GM18867 (cell line): ENCODE results near the gene GATM.

Experiments used
- ATAC-seq: cut with Tn5 transposase; IDR thresholded peaks from one replicate; pipeline ENCODE4 v1.9.1; 2021; ENCODE audit warnings: mild to moderate bottlenecking, moderate library complexity; ENCODE audit not compliant: unreplicated experiment

GATM gene, protein sequence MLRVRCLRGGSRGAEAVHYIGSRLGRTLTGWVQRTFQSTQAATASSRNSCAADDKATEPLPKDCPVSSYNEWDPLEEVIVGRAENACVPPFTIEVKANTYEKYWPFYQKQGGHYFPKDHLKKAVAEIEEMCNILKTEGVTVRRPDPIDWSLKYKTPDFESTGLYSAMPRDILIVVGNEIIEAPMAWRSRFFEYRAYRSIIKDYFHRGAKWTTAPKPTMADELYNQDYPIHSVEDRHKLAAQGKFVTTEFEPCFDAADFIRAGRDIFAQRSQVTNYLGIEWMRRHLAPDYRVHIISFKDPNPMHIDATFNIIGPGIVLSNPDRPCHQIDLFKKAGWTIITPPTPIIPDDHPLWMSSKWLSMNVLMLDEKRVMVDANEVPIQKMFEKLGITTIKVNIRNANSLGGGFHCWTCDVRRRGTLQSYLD

GRCh38 chr15:45378149-45378912, at the start of gene GATM:
GATM (minus strand) TSS chr15:45378544; CDS start chr15:45378453, 91 bp downstream.
- peak; percentile 87 for ATAC-seq

DNA sequence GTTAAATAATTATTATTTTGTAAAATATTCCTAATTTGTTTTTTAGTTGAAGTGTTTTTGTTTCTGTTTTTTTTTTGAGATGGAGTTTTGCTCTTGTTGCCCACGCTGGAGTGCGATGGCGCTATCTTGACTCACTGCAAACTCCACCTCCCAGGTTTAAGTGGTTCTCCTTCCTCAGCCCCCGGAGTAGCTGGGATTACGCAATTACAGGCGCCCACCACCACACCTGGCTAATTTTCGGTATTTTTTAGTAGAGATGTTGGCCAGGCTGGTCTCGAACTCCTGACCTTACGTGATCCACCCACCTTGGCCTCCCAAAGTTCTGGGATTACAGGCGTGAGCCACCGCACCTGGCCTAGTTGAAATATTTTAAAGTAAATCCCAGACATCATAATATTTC, 48.7 kb upstream of the GATM start:
- ATAC-seq, result no peak

DNA sequence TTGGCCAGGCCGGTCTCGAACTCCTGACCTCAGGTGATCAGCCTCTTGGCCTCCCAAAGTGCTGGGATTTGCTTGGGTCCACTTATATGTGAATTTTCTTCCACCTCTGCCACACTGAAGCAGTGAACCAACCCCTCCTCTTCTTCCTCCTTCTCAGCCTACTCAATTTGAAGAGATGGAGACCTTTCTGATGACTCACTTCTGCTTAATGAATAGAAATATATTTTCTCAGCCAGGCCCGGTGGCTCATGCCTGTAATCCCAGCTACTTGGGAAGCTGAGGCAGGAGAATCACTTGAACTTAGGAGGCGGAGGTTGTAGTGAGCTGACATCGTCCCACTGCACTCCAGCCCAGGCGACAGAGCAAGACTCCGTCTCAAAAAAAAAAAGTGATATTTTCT, 46.8 kb upstream of the GATM start:
- ATAC-seq, result no peak

DNA sequence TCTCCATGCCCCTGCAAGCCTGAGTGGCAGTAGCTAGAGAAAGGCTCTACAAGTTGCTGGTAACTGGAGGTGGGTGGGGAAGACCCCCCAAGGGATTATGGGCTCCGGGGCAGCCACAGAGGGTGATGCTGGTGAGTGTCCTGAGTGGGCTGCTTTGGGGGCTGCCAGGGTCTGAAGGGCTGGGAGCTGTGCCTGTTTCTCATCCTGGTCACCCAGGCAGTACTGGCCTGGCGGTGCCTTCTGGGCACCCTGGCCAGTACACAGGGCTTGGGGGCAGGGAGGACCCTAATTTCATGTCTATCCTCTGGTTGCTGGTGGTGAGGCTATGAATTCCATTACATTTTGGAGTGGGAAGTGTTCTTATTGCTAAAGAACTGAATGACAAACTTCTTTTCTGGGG, 46.1 kb upstream of the GATM start:
- ATAC-seq, result no peak

GRCh38 chr15:45417303-45417950, 39.1 kb upstream of the GATM start:
- no peak for ATAC-seq

DNA sequence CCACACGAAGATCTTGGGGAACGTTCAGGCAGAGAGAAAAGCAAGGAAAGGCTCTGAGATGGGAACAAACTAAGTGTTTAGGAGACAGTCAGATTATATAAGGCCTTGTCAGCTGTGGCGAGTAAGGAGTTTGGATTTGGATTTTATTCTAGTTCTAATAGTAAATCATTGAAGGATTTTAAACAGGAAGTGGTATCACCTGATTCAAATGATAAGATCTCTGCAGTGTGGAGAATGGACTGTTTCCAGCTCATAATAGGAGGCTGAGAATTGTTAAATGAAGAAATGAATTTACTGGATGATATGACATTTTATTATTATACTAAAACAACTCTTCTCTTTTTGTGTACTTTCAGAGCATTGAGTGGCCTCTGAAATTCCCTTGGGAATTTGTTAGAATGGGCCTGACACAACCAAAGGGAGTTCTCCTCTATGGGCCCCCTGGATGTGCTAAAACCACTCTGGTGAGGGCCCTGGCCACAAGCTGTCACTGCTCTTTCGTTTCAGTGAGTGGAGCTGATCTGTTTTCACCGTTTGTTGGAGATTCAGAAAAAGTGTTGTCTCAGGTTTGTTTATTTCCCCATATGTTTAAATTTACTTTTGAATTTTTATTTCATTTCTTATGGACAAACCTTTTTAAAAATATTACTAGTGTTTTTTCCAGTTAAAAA, 36.0 kb upstream of the GATM start:
- ATAC-seq, result no peak

- no peak for ATAC-seq
Measured at GRCh38 chr15:45409596-45409995, 31.3 kb upstream of the GATM start.

DNA sequence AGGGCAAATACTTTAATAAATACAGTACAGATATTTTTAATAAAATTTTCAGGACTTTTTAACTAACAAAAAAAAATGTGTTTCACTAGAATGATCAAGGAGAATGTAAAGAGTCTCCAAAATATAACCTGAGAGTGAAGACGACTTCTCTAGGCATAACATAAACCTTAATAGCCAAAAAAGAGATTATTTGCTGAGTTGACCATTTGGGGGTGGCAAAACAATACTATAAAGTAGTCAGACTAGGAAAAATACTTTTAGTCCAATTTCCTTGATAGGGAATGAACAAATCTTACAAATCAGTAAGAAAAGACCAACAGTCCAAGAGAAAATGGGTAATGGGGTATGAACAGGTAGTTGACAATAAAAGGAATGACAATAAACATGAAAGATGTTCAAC, 29.4 kb upstream of the GATM start:
- no peak for ATAC-seq

GRCh38 chr15:45402955-45403877, 24.9 kb upstream of the GATM start:
- peak; percentile 30 for ATAC-seq

DNA sequence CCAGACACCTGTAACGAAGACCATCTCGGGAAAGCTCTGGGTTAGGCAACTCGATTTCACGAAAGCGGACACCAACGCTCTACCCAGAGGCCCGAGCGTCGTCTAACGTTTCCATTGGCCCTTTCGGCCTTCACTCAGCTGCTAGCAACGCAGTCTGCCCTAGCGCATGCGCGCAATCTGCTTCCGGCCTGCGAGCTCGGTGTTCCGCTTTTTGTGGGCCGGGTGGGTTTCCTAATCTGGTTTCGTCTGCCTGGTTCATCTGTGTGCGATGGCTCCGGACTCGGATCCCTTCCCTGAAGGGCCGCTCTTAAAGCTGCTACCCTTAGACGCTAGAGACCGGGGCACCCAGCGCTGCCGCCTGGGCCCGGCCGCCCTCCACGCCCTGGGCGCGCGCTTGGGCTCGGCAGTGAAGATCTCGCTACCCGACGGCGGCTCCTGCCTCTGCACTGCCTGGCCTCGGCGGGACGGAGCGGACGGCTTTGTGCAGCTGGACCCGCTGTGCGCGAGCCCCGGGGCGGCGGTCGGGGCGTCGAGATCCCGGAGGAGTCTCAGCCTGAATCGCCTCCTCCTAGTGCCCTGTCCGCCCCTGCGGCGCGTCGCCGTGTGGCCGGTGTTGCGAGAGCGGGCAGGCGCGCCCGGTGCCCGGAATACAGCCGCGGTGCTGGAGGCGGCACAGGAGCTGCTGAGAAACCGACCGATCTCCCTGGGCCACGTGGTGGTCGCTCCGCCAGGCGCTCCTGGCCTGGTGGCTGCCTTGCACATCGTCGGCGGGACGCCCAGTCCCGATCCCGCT, 24.0 kb upstream of the GATM start:
- ATAC-seq, result peak; percentile 82

GRCh38 chr15:45401665-45402161, 23.4 kb upstream of the GATM start:
- peak; percentile 4 for ATAC-seq

DNA sequence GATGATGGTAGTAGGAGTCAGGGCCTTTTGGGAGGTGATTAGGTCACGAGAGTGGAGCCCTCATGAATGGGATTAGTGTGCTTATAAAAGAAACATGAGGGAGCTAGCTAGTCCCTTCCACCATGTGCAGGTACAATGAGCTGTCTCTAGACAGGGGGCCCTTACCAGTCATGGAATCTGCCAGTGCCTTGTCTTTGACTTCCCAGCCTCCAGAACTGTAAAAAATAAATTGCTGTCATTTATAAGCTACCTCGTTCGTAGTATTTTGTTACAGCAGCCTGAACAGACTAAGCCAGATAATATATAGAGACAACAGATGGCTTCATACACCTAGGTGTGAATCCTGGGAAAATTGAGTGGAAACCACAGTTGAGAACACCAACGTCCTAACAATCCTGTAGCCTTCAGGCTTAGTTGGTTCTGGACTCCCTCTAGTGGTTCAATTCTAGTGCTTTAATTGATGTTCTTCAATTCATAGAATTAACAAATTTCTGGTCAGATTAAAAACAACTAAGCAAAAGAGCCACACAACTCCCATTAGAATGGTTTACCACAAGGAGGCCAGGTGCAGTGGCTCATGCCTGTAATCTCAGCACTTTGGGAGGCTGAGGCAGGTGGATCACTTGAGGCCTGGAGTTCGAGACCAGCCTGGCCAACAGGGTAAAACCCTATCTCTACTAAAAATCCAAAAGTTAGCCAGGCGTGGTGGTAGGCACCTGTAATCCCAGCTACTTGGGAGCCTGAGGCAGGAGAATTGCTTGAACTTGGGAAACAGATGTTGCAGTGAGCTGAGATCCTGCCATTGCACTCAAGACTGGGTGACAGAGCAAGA, 21.3 kb upstream of the GATM start:
- ATAC-seq, result no peak

GRCh38 chr15:45397116-45397665, 18.8 kb upstream of the GATM start:
- no peak for ATAC-seq

DNA sequence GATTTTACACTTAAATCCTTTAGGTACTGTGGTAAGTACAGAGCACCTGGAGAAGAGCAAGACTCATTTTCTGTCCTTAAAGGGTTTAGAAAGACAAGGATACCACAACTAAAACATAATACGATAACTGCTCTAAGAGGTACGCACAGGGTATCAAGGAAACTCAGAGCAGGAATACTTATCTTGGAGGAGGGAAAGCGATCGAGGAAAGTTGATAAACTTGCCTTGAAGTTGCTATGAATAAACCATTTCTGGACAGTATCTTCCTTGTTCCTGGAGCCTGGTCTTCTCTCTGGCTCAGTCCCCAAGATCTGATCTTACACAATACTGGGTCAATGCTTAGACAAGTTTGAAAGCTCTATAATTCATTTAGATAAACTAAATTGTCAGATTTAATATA, 17.6 kb upstream of the GATM start:
- ATAC-seq, result no peak

GRCh38 chr15:45394681-45395080, 16.3 kb upstream of the GATM start:
- ATAC-seq, result no peak

DNA sequence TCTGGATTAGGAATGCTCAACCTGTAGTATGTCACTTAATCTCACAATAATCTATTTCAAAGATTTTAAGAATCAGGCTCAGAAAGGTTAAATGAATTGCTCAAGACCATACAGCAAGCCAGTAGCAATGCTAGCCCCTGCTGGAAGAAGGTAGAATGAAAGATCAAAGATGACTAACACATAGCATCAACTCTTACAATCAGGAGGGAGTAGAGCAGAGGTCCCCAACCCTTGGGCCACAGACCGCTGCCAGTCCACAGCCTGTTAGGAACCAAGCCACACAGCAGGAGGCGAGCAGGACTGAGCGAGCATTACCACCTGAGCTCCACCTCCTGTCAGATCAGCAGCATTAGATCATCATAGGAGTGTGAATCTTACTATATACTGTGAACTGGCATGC, 15.5 kb upstream of the GATM start:
- no peak for ATAC-seq

DNA sequence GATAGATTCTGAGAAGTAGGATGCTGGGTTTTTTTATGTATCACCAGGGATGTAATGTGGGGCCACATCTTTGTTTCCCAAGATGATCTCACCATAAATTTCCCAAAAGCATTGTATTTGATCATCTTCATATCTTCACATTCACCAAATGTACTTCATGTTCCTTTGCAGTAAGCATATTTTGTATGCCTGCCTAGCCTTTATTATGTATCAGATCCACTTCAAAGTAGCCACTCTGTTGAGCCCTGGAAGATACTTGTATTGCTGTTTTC, 14.2 kb upstream of the GATM start:
- ATAC-seq, result no peak
